Measurements from ENCODE around the gene CDKN1C.

The CDKN1C gene

DNA sequence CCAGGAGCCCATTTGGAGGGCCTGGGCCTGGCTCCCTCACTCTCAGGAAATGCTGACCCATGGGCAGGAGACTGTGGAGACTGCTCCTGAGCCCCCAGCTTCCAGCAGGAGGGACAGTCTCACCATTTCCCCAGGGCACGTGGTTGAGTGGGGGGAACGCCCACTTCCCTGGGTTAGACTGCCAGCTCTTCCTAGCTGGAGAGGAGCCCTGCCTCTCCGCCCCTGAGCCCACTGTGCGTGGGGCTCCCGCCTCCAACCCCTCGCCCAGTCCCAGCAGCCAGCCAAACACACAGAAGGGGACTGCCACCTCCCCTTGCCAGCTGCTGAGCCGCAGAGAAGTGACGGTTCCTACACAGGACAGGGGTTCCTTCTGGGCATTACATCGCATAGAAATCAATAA, 37.1 kb downstream of the CDKN1C start:
- ChIA-PET POLR2A (no interaction called here), CTCF (no interaction called here)
- TF ChIP-seq ELF4 (IDR thresholded peaks at IDR 0.05) (no peak), FOXM1 (IDR thresholded peaks at IDR 0.05; ENCODE audit: borderline replicate concordance) (no peak), ZNF384 (IDR thresholded peaks at IDR 0.05) (no peak)
- DNase-seq (ENCODE audit: extremely low spot score), result no peak

DNA sequence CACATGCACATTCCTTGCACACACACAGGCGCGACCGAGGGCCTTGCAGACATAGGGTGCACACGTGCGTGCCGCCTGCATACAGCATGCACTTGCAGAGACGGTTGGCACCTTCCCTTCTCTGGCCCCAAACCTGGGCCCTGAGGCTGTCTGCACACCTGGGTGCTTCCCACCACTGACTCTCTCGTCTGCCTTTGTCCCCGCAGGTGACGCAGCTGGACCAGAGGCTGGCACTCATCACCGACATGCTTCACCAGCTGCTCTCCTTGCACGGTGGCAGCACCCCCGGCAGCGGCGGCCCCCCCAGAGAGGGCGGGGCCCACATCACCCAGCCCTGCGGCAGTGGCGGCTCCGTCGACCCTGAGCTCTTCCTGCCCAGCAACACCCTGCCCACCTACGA, 38.0 kb downstream of the CDKN1C start:
- POLR2A ChIA-PET, result no interaction called here
- TF ChIP-seq FOXK2 (IDR thresholded peaks at IDR 0.05), result no peak
- no peak for TF ChIP-seq ELF4 (IDR thresholded peaks at IDR 0.05)
- no peak for TF ChIP-seq FOXA1 (IDR thresholded peaks at IDR 0.05)
- TF ChIP-seq TARDBP (IDR thresholded peaks at IDR 0.05), result no peak
- TF ChIP-seq FOXM1 (IDR thresholded peaks at IDR 0.05; ENCODE audit: borderline replicate concordance), result no peak
- no peak for TF ChIP-seq ARNT (IDR thresholded peaks at IDR 0.05)
- no peak for TF ChIP-seq SP1 (IDR thresholded peaks at IDR 0.05)
- TF ChIP-seq, protein P1, sequence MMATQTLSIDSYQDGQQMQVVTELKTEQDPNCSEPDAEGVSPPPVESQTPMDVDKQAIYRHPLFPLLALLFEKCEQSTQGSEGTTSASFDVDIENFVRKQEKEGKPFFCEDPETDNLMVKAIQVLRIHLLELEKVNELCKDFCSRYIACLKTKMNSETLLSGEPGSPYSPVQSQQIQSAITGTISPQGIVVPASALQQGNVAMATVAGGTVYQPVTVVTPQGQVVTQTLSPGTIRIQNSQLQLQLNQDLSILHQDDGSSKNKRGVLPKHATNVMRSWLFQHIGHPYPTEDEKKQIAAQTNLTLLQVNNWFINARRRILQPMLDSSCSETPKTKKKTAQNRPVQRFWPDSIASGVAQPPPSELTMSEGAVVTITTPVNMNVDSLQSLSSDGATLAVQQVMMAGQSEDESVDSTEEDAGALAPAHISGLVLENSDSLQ (IDR thresholded peaks at IDR 0.05), result no peak
- no peak for TF ChIP-seq NFRKB (IDR thresholded peaks at IDR 0.05)
- no peak for TF ChIP-seq HDGF (IDR thresholded peaks at IDR 0.05; ENCODE audit: borderline replicate concordance)
- no peak for TF ChIP-seq L3MBTL2 (conservative IDR thresholded peaks at IDR 0.05)
- TF ChIP-seq LEF1 (IDR thresholded peaks at IDR 0.05; ENCODE audit: borderline replicate concordance), result no peak
- TF ChIP-seq ZNF384 (IDR thresholded peaks at IDR 0.05), result no peak
- no peak for TF ChIP-seq BHLHE40 (IDR thresholded peaks at IDR 0.05; ENCODE audit: borderline replicate concordance)
- no peak for TF ChIP-seq CTBP1 (IDR thresholded peaks at IDR 0.05; ENCODE audit: borderline replicate concordance)
- TF ChIP-seq SUZ12 (IDR thresholded peaks at IDR 0.05), result no peak
- CTCF ChIA-PET, result no interaction called here
- no peak for DNase-seq (ENCODE audit: extremely low spot score)

DNA sequence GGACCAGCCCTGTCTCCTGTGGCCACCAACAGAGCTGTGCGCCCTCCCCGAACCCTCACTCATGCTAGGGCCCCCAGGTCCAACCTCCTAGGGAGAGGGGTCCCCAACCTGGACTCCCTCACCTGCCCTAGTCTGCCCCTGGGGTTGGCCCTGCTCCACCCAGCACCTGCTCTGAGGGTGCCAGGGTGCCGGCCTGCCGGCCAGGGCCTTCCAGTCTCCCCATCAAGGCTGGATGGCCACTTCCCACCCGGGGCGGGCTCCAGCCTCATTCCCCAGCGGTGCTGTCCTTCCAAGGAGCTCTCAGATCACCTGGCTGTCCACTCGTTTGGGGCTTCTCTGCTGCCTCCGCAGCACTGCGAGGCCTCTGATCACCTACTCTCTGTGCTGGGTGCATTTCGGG, 39.1 kb downstream of the CDKN1C start:
- TF ChIP-seq BHLHE40 (IDR thresholded peaks at IDR 0.05; ENCODE audit: borderline replicate concordance) (no peak), ELF4 (IDR thresholded peaks at IDR 0.05) (no peak), SP1 (IDR thresholded peaks at IDR 0.05) (no peak), TARDBP (IDR thresholded peaks at IDR 0.05) (no peak), ARNT (IDR thresholded peaks at IDR 0.05) (no peak), FOXA1 (IDR thresholded peaks at IDR 0.05) (no peak), FOXM1 (IDR thresholded peaks at IDR 0.05; ENCODE audit: borderline replicate concordance) (no peak), HDGF (IDR thresholded peaks at IDR 0.05; ENCODE audit: borderline replicate concordance) (no peak), L3MBTL2 (conservative IDR thresholded peaks at IDR 0.05) (no peak), FOXK2 (IDR thresholded peaks at IDR 0.05) (no peak), CTBP1 (IDR thresholded peaks at IDR 0.05; ENCODE audit: borderline replicate concordance) (no peak), SUZ12 (IDR thresholded peaks at IDR 0.05) (no peak), ZNF384 (IDR thresholded peaks at IDR 0.05) (no peak), NFRKB (IDR thresholded peaks at IDR 0.05) (no peak), LEF1 (IDR thresholded peaks at IDR 0.05; ENCODE audit: borderline replicate concordance) (no peak)
- TF ChIP-seq, protein P1 (IDR thresholded peaks at IDR 0.05), result no peak
- ChIA-PET POLR2A (no interaction called here), CTCF (no interaction called here)
- no peak for DNase-seq (ENCODE audit: extremely low spot score)

DNA sequence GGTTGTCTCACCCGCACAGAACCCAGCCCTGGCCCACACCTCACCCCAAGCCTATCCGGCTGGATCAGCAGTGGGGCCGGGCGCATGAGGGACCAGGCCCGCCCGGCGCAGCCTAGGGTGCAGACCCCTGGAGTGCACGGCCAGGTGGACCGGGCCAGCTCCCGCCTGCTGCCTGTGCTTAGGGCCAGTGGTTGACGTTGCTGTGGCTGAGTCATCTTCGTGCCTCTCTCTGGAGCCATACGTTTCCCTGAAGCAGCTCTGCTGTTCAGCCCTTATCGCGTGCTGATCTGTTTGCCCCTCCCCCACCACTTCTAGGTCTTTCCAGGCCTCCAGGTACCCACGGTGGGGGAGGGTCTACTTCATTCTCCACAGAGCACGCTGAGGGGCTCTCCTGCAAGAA, 39.5 kb downstream of the CDKN1C start:
- POLR2A ChIA-PET, result no interaction called here
- CTCF ChIA-PET, result no interaction called here
- TF ChIP-seq TARDBP (IDR thresholded peaks at IDR 0.05) (no peak), BHLHE40 (IDR thresholded peaks at IDR 0.05; ENCODE audit: borderline replicate concordance) (no peak), ARNT (IDR thresholded peaks at IDR 0.05) (no peak), SP1 (IDR thresholded peaks at IDR 0.05) (no peak), CTBP1 (IDR thresholded peaks at IDR 0.05; ENCODE audit: borderline replicate concordance) (no peak), FOXA1 (IDR thresholded peaks at IDR 0.05) (no peak), ZNF384 (IDR thresholded peaks at IDR 0.05) (no peak), ELF4 (IDR thresholded peaks at IDR 0.05) (no peak)
- TF ChIP-seq, protein P1 (IDR thresholded peaks at IDR 0.05), result no peak
- no peak for DNase-seq (ENCODE audit: extremely low spot score)

DNA sequence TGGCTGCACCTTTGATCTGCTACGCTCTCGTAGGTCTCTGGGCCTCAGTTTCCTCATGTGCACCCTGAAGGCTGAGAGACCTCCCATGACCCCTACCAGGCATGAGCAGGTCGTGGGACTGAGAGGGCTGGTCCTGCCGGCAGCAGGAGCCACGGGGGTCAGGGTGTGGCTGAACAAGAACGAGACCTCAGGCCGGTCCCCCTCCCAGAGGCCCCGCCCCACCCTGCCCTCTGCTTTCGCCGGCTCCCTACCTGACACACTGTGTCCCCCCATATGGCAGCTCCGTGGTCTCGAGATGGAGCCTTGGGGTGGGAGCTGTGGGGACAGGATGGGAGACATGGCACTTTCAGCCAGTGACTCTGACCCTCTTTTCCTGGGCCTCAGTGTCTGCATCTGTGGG, 40.6 kb downstream of the CDKN1C start:
- POLR2A ChIA-PET, result no interaction called here
- no peak for DNase-seq (ENCODE audit: extremely low spot score)
- TF ChIP-seq FOXA1 (IDR thresholded peaks at IDR 0.05) (no peak), HDGF (IDR thresholded peaks at IDR 0.05; ENCODE audit: borderline replicate concordance) (no peak), FOXM1 (IDR thresholded peaks at IDR 0.05; ENCODE audit: borderline replicate concordance) (no peak), LEF1 (IDR thresholded peaks at IDR 0.05; ENCODE audit: borderline replicate concordance) (no peak), BHLHE40 (IDR thresholded peaks at IDR 0.05; ENCODE audit: borderline replicate concordance) (no peak), NFRKB (IDR thresholded peaks at IDR 0.05) (no peak), SP1 (IDR thresholded peaks at IDR 0.05) (no peak), FOXK2 (IDR thresholded peaks at IDR 0.05) (no peak), SUZ12 (IDR thresholded peaks at IDR 0.05) (no peak), ZNF384 (IDR thresholded peaks at IDR 0.05) (no peak), ARNT (IDR thresholded peaks at IDR 0.05) (no peak), ELF4 (IDR thresholded peaks at IDR 0.05) (no peak), TARDBP (IDR thresholded peaks at IDR 0.05) (no peak)
- TF ChIP-seq, protein P1 (IDR thresholded peaks at IDR 0.05), result no peak
- CTCF ChIA-PET, result no interaction called here

Measured in HEK293T (cell line).